Measurements from ENCODE around the gene ANKRD45. TPM values are rescaled to one million over a fixed set of nuclear protein-coding genes. Genes with fewer than 3 reads are reported as not detected.
"Not testable (repeated sequence)": the region's sequence is repeated elsewhere in the genome, so short reads cannot be mapped to it uniquely, and the experiment has no call there.

The ANKRD45 gene
- total RNA-seq, 1 donor from 2014 or later = 0.47 TPM

- no peak for DNase-seq (ENCODE audit: low spot score)
Measured at GRCh38 chr1:173572201-173572873, 97.3 kb downstream of the ANKRD45 start.

- DNase-seq (ENCODE audit: low spot score) = no peak
Measured at GRCh38 chr1:173570370-173571007, 99.2 kb downstream of the ANKRD45 start.

- no peak for DNase-seq (ENCODE audit: low spot score)
Measured at GRCh38 chr1:173568483-173568882, 101.2 kb downstream of the ANKRD45 start.

GRCh38 chr1:173563846-173564245, 105.8 kb downstream of the ANKRD45 start:
- DNase-seq (ENCODE audit: low spot score) = not testable (repeated sequence)

GRCh38 chr1:173562813-173563212, 106.8 kb downstream of the ANKRD45 start:
- DNase-seq (ENCODE audit: low spot score) = no peak

GRCh38 chr1:173561263-173561662, 108.4 kb downstream of the ANKRD45 start:
- DNase-seq (ENCODE audit: low spot score) = no peak

- no peak for DNase-seq (ENCODE audit: low spot score)
Measured at GRCh38 chr1:173560285-173560880, 109.3 kb downstream of the ANKRD45 start.

Other genes with a start within 250 kb of the ANKRD45 start
- 167 TPM for gene PRDX6, start 192.5 kb downstream of the ANKRD45 start, total RNA-seq
- gene SLC9C2, start 66.8 kb downstream of the ANKRD45 start, total RNA-seq = not detected
- gene TEX50, start 34.5 kb downstream of the ANKRD45 start, total RNA-seq = not detected
- 28.8 TPM for gene KLHL20, start 45.1 kb upstream of the ANKRD45 start, total RNA-seq
- 17.5 TPM for gene DARS2, start 154.8 kb upstream of the ANKRD45 start, total RNA-seq
- 4.2 TPM for gene CENPL, start 155.0 kb upstream of the ANKRD45 start, total RNA-seq
- 543 TPM for gene GAS5, start 198.1 kb upstream of the ANKRD45 start, total RNA-seq
- 20.4 TPM for gene ZBTB37, start 198.5 kb upstream of the ANKRD45 start, total RNA-seq
- gene SERPINC1, start 247.5 kb upstream of the ANKRD45 start, total RNA-seq = 0.44 TPM

All from ureter (tissue), 1 donor.